ENCODE data around the gene STX17.

The STX17 gene

GRCh38 chr9:99964336-99964735 is 57.9 kb downstream of the STX17 start:
- TF ChIP-seq, protein P1, sequence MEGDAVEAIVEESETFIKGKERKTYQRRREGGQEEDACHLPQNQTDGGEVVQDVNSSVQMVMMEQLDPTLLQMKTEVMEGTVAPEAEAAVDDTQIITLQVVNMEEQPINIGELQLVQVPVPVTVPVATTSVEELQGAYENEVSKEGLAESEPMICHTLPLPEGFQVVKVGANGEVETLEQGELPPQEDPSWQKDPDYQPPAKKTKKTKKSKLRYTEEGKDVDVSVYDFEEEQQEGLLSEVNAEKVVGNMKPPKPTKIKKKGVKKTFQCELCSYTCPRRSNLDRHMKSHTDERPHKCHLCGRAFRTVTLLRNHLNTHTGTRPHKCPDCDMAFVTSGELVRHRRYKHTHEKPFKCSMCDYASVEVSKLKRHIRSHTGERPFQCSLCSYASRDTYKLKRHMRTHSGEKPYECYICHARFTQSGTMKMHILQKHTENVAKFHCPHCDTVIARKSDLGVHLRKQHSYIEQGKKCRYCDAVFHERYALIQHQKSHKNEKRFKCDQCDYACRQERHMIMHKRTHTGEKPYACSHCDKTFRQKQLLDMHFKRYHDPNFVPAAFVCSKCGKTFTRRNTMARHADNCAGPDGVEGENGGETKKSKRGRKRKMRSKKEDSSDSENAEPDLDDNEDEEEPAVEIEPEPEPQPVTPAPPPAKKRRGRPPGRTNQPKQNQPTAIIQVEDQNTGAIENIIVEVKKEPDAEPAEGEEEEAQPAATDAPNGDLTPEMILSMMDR (IDR thresholded peaks at IDR 0.05; ENCODE audit: low read depth, low read length) = no peak
- no peak for DNase-seq (ENCODE audit: extremely low read depth, low read depth)

DNA sequence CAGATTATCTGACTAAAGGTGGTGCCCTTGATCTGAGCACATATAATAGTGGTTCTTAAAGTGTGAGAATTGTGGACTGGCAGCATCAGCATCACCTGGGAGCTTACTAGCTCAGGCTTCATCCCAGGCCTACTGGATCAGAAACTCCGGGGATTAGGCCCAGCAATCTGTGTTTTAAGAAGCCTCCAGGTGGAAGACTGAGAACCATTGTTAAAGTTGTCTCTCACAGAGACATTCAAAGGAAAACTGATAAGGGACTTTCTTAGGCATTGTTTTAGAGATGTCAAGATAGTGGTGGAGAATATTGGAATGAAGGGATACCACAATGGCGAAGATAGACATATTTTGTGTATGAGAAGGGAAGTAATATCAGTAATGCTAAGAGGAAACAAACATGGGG is 59.5 kb downstream of the STX17 start:
- TF ChIP-seq, protein P1 (IDR thresholded peaks at IDR 0.05; ENCODE audit: low read depth, low read length) = no peak
- no peak for DNase-seq (ENCODE audit: extremely low read depth, low read depth)

GRCh38 chr9:99966716-99967115 is 60.3 kb downstream of the STX17 start:
- TF ChIP-seq, protein P1 (IDR thresholded peaks at IDR 0.05; ENCODE audit: low read depth, low read length) = no peak
- no peak for DNase-seq (ENCODE audit: extremely low read depth, low read depth)

DNA sequence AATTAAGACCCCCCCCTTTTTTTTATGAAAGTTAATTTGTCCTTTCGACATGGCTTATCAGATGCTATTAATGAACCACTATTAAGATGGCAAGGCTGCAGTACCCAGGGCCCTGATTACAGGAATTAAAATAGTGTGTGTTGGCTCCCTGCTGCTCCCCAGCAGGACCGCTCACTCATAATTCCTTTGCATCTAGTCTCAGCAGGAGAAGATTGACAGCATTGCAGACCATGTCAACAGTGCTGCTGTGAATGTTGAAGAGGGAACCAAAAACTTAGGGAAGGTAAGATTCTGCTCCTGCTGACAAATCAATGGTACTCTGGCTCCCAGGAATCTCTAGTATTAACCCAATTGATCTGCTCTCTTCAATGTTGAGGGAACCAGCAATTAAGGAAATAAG is 61.0 kb downstream of the STX17 start:
- TF ChIP-seq, protein P1 (IDR thresholded peaks at IDR 0.05; ENCODE audit: low read depth, low read length) = no peak
- DNase-seq (ENCODE audit: extremely low read depth, low read depth) = no peak

- TF ChIP-seq, protein P1 (IDR thresholded peaks at IDR 0.05; ENCODE audit: low read depth, low read length) = no peak
These were observed 64.0 kb downstream of the STX17 start for GRCh38 chr9:99970481-99970880.

GRCh38 chr9:99971410-99971809 is 65.0 kb downstream of the STX17 start:
- no peak for DNase-seq (ENCODE audit: extremely low read depth, low read depth)
- TF ChIP-seq, protein P1 (IDR thresholded peaks at IDR 0.05; ENCODE audit: low read depth, low read length) = no peak

More at GRCh38 chr9:99970481-99970880, 64.0 kb downstream of the STX17 start:
- no peak for DNase-seq (ENCODE audit: extremely low read depth, low read depth)

DNA sequence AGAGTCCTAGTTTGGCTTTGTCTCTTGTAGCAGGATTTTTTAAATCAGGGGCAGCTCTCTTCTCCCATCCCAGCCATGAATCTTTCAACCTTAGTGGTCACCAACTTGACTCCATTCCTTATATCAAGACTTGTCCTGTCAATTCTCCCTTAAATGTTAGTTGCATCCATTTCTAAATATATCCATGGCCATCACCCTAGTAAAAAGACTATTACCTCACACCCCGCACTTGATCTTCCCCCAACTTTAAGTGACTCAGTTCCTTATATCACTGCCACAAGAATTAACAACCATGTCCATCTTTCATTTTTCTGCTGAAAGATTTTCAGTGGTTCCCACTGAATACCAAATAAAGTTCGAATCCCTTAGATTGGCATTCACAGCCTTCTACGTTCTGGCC is 67.0 kb downstream of the STX17 start:
- no peak for DNase-seq (ENCODE audit: extremely low read depth, low read depth)
- TF ChIP-seq, protein P1 (IDR thresholded peaks at IDR 0.05; ENCODE audit: low read depth, low read length) = no peak

Measured in AG09319 (cell line).